Erythroblast (primary cell): ENCODE results near the gene RIT2.

Source experiments
- DNase-seq, 2 experiments: peaks; one replicate each; lab custom pipeline; 2025; lab: John Stamatoyannopoulos, UW
- GATA1 ChIP-seq: IDR thresholded peaks from 2 replicates; pipeline ENCODE4 v1.6.1; 2011; ENCODE audit warnings: low read depth, mild to moderate bottlenecking, control low read depth, low read length, moderate library complexity
- POLR2A ChIP-seq: IDR thresholded peaks from 2 replicates; pipeline ENCODE4 v1.6.1; 2011; ENCODE audit warnings: mild to moderate bottlenecking, low read length

RIT2 gene

GRCh38 chr18:43115076-43115921 is at the start of gene RIT2:
Gene RIT2, minus strand, starts transcription at chr18:43115685.
- no peak for DNase-seq
- TF ChIP-seq GATA1, result no peak

GRCh38 chr18:43161528-43161927 is 46.0 kb upstream of the RIT2 start:
- no peak for TF ChIP-seq POLR2A
- no peak for TF ChIP-seq GATA1
- no peak for DNase-seq

GRCh38 chr18:43160509-43160908 is 45.0 kb upstream of the RIT2 start:
- TF ChIP-seq POLR2A, result no peak
- no peak for TF ChIP-seq GATA1
- no peak for DNase-seq

GRCh38 chr18:43159926-43160325 is 44.4 kb upstream of the RIT2 start:
- no peak for DNase-seq
- TF ChIP-seq GATA1, result no peak
- no peak for TF ChIP-seq POLR2A

GRCh38 chr18:43159086-43159770 is 43.7 kb upstream of the RIT2 start:
- TF ChIP-seq POLR2A (no peak), GATA1 (no peak)
- no peak for DNase-seq

- DNase-seq, result no peak
- no peak for TF ChIP-seq GATA1
- TF ChIP-seq POLR2A, result no peak
Measured at GRCh38 chr18:43158381-43158780, 42.9 kb upstream of the RIT2 start.

GRCh38 chr18:43155842-43156241 is 40.4 kb upstream of the RIT2 start:
- TF ChIP-seq POLR2A, result no peak
- no peak for TF ChIP-seq GATA1
- DNase-seq, result no peak

GRCh38 chr18:43148231-43148630 is 32.7 kb upstream of the RIT2 start:
- no peak for TF ChIP-seq GATA1
- no peak for TF ChIP-seq POLR2A
- DNase-seq, result no peak

- TF ChIP-seq GATA1 (no peak), POLR2A (no peak)
Measured at GRCh38 chr18:43141208-43141607, 25.7 kb upstream of the RIT2 start.

GRCh38 chr18:43139288-43139946 is 23.9 kb upstream of the RIT2 start:
- TF ChIP-seq GATA1 (no peak), POLR2A (no peak)

More at GRCh38 chr18:43141208-43141607, 25.7 kb upstream of the RIT2 start:
- no peak for DNase-seq

GRCh38 chr18:43134876-43135275 is 19.4 kb upstream of the RIT2 start:
- DNase-seq, result no peak
- TF ChIP-seq POLR2A, result no peak
- TF ChIP-seq GATA1, result no peak

More at GRCh38 chr18:43139288-43139946, 23.9 kb upstream of the RIT2 start:
- no peak for DNase-seq

- DNase-seq, result no peak
- TF ChIP-seq GATA1, result no peak
- TF ChIP-seq POLR2A, result no peak
Measured at GRCh38 chr18:43130716-43131260, 15.3 kb upstream of the RIT2 start.

- no peak for DNase-seq
- TF ChIP-seq GATA1, result no peak
- TF ChIP-seq POLR2A, result no peak
Measured at GRCh38 chr18:43129946-43130524, 14.6 kb upstream of the RIT2 start.

- no peak for TF ChIP-seq POLR2A
- TF ChIP-seq GATA1, result no peak
- DNase-seq, result no peak
Measured at GRCh38 chr18:43125471-43125870, 10.0 kb upstream of the RIT2 start.
